ENCODE data around the gene SUGP1. TPM values are rescaled to one million over a fixed set of nuclear protein-coding genes. Genes with fewer than 3 reads are reported as not detected.
A peak's percentile ranks its signal among the peaks of the same experiment; 100 is the strongest.

Gene SUGP1
- total RNA-seq, 6 experiments from 2014 or later, result 19.7 to 25.9 (median 23.6) TPM

- H3K4me1 ChIP-seq, result no peaks in the 10 kb centered on the region
- DNase-seq (no peak), ATAC-seq (no peak)
- no peaks in the 10 kb centered on the region for H3K27me3 ChIP-seq
- peaks cover 0 to 76% (median 36%) of the 10 kb centered on the region in 4 donors for H3K36me3 ChIP-seq
- 93% methylated on average over 8 of the region's 21 CpGs for WGBS (ENCODE audit: insufficient coverage, low coverage, low lambda C conversion rate, missing lambda C conversion rate)
- intact Hi-C loops (cut with DNase I), result loop anchor here in 1 of 2 donors (10.0 kb wide), 1 partner anchor 160 kb away; no protein-coding TSS in a partner anchor
- no peak overlapping the region for H3K4me3 ChIP-seq
- no peak overlapping the region for H3K27ac ChIP-seq
- no peaks in the 10 kb centered on the region for H3K9me3 ChIP-seq
- no peak for TF ChIP-seq POLR2A (IDR thresholded peaks at IDR 0.05)
- TF ChIP-seq, protein P1, sequence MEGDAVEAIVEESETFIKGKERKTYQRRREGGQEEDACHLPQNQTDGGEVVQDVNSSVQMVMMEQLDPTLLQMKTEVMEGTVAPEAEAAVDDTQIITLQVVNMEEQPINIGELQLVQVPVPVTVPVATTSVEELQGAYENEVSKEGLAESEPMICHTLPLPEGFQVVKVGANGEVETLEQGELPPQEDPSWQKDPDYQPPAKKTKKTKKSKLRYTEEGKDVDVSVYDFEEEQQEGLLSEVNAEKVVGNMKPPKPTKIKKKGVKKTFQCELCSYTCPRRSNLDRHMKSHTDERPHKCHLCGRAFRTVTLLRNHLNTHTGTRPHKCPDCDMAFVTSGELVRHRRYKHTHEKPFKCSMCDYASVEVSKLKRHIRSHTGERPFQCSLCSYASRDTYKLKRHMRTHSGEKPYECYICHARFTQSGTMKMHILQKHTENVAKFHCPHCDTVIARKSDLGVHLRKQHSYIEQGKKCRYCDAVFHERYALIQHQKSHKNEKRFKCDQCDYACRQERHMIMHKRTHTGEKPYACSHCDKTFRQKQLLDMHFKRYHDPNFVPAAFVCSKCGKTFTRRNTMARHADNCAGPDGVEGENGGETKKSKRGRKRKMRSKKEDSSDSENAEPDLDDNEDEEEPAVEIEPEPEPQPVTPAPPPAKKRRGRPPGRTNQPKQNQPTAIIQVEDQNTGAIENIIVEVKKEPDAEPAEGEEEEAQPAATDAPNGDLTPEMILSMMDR (IDR thresholded peaks at IDR 0.05), result no peak
Measured at GRCh38 chr19:19345232-19345631, 24.9 kb upstream of the SUGP1 start.

DNA sequence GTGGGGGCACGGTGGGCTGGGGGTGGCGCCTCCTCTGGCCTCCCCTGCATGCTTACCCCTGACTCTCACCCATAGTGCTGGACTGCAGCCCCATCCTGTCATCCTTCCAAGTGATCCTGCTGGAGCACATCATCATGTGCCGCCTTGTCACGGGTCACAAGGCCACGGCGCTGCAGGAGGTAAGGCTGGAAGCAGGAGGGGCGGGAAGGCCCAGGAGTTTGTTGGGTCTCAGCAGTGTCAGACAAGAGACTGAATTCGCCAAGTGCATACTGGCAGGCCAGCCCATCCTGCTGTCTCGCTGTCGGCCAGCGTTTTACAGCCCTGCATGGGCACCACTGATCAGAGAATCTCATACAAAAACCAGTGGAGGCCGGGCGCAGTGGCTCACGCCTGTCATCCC is 23.5 kb upstream of the SUGP1 start:
- DNase-seq (no peak), ATAC-seq (no peak)

DNA sequence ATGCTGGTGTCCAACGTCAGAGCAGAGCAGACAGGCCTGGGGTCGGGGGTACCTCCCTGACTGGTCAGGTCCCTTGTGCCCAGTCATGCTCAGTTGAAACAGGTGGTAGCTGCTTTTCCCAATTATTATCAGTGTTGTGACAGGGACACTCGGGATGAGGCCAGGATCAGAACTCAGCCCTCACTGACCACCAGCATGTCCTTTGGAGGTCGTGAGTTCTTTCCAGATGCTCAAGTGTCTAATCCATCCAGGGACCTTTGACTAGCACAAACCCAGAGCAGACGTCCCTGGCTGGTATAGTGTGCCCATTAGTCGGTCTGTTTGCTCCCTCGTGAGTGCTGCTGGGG is 22.7 kb upstream of the SUGP1 start:
- Histone ChIP-seq H3K27me3 (no peaks in the 10 kb centered on the region), H3K4me1 (no peaks in the 10 kb centered on the region), H3K36me3 (peaks cover 0 to 78% (median 34%) of the 10 kb centered on the region in 4 donors), H3K9me3 (no peaks in the 10 kb centered on the region), H3K27ac (no peak overlapping the region), H3K4me3 (no peak overlapping the region)
- DNase-seq, result no peak
- intact Hi-C loops (cut with DNase I), result loop anchor here in 1 of 2 donors (10.0 kb wide), 1 partner anchor 158 kb away; no protein-coding TSS in a partner anchor
- TF ChIP-seq POLR2A (IDR thresholded peaks at IDR 0.05), result no peak
- TF ChIP-seq, protein P1 (IDR thresholded peaks at IDR 0.05), result peak in 1 of 4 donors; percentile 4
- ATAC-seq, result no peak
- WGBS (ENCODE audit: insufficient coverage, low coverage, low lambda C conversion rate, missing lambda C conversion rate), result 83% methylated on average over 1 of the region's 7 CpGs

More for the DNA sequence above, 23.5 kb upstream of the SUGP1 start:
- intact Hi-C loops (cut with DNase I), result loop anchor here in 1 of 2 donors (10.0 kb wide), 1 partner anchor 159 kb away; no protein-coding TSS in a partner anchor
- Histone ChIP-seq H3K27ac (no peak overlapping the region), H3K9me3 (no peaks in the 10 kb centered on the region), H3K36me3 (peaks cover 0 to 77% (median 30%) of the 10 kb centered on the region in 4 donors), H3K27me3 (no peaks in the 10 kb centered on the region), H3K4me1 (no peaks in the 10 kb centered on the region), H3K4me3 (no peak overlapping the region)
- TF ChIP-seq, protein P1 (IDR thresholded peaks at IDR 0.05), result no peak
- no peak for TF ChIP-seq POLR2A (IDR thresholded peaks at IDR 0.05)
- no CpG with 5 or more reads among the region's 14 CpGs for WGBS (ENCODE audit: insufficient coverage, low coverage, low lambda C conversion rate, missing lambda C conversion rate)

GRCh38 chr19:19342086-19343015 is 22.0 kb upstream of the SUGP1 start:
- no peak for TF ChIP-seq POLR2A (IDR thresholded peaks at IDR 0.05)
- TF ChIP-seq, protein P1 (IDR thresholded peaks at IDR 0.05), result peak; percentile 79 to 91 (median 88)
- Histone ChIP-seq H3K4me3 (no peak overlapping the region), H3K27ac (no peak overlapping the region), H3K27me3 (no peaks in the 10 kb centered on the region), H3K9me3 (no peaks in the 10 kb centered on the region), H3K36me3 (peaks cover 0 to 77% (median 38%) of the 10 kb centered on the region in 4 donors), H3K4me1 (no peaks in the 10 kb centered on the region)
- intact Hi-C loops (cut with DNase I), result loop anchor here in 1 of 2 donors (10.0 kb wide), 1 partner anchor 158 kb away; no protein-coding TSS in a partner anchor
- peak; percentile 68 to 77 (median 74) for DNase-seq
- WGBS (ENCODE audit: insufficient coverage, low coverage, low lambda C conversion rate, missing lambda C conversion rate), result 100% methylated on average over 1 of the region's 28 CpGs
- ATAC-seq, result peak; percentile 80 to 92 (median 84)
